IPS-18a (cell line): ENCODE data around the gene CXXC5.
"Not testable (repeated sequence)": the region's sequence is repeated elsewhere in the genome, so short reads cannot be mapped to it uniquely, and the experiment has no call there.

Experiments
- H3K27ac ChIP-seq: one replicate; pipeline ENCODE4 v1.5.1; 2013; ENCODE audit warnings: low read length
- H3K27me3 ChIP-seq: one replicate; pipeline ENCODE4 v1.6.1; 2013; ENCODE audit warnings: mild to moderate bottlenecking, low read length; ENCODE audit not compliant: control insufficient read depth, insufficient read depth
- H3K36me3 ChIP-seq: one replicate; pipeline ENCODE4 v1.6.1; 2013; ENCODE audit warnings: low read depth, low read length; ENCODE audit not compliant: control insufficient read depth
- H3K4me1 ChIP-seq: one replicate; pipeline ENCODE4 v1.6.1; 2013; ENCODE audit warnings: low read depth, low read length; ENCODE audit not compliant: control insufficient read depth
- H3K4me3 ChIP-seq: one replicate; pipeline ENCODE4 v1.5.1; 2013; ENCODE audit warnings: low read length
- H3K9ac ChIP-seq: one replicate; pipeline ENCODE4 v1.6.1; 2013; ENCODE audit warnings: mild to moderate bottlenecking, low read length, moderate library complexity
- H3K9me3 ChIP-seq: one replicate; pipeline ENCODE4 v1.6.1; 2013; ENCODE audit warnings: low read depth, low read length; ENCODE audit not compliant: control insufficient read depth

The CXXC5 gene

DNA sequence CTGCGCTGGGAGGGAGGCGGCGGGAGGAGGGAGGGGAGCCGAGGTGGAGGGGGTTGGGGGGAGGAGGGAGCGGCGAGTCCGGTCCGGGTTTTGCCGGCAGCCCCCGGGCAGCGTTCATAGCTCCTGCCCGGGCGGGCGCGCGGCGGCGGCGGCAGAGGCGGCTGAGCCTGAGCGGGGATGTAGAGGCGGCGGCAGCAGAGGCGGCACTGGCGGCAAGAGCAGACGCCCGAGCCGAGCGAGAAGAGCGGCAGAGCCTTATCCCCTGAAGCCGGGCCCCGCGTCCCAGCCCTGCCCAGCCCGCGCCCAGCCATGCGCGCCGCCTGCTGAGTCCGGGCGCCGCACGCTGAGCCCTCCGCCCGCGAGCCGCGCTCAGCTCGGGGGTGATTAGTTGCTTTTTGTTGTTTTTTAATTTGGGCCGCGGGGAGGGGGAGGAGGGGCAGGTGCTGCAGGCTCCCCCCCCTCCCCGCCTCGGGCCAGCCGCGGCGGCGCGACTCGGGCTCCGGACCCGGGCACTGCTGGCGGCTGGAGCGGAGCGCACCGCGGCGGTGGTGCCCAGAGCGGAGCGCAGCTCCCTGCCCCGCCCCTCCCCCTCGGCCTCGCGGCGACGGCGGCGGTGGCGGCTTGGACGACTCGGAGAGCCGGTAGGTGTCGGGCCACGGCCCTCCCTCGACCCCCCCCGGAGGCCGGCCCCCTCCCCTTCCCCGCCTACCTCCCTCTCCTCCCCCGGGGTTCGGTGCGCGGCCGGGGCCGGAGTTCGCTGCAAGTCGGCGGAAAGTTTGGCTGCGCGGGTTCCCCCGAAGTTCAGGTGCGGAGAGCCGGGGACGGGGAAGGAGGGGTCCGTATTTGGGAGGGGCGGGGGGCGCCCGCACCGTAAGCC lies at the start of gene CXXC5:
Gene CXXC5, plus strand, starts transcription at position 145 of the 877 bp plus-strand sequence. CDS start 32,175 bp downstream, outside the sequence.
- H3K27me3 ChIP-seq, result peaks cover 44% of the 10 kb centered on the region
- peak within 1 kb of the TSS; percentile 79 for H3K4me3 ChIP-seq
- peaks cover 41% of the 10 kb centered on the region for H3K4me1 ChIP-seq
- H3K36me3 ChIP-seq, result no peaks in the 10 kb centered on the region
- no peak within 1 kb of the TSS for H3K27ac ChIP-seq
- H3K9ac ChIP-seq, result peak within 1 kb of the TSS; percentile 63
- H3K9me3 ChIP-seq, result no peaks in the 10 kb centered on the region

DNA sequence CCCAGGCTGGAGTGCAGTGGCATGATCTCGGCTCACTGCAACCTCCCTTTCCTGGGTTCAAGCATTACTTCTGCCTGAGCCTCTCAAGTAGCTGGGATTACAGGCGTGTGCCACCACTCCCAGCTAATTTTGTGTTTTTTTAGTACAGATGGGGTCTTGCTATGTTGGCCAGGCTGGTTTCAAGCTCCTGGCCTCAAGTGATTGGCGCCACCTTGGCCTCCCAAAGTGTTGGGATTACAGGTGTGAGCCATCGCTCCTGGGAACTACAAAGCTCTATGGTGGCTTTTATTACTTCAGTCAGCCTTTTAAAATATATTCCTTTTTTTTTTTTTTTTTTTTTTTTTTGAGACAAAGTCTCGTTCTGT lies 49.6 kb upstream of the CXXC5 start:
- H3K36me3 ChIP-seq, result peaks cover 29% of the 10 kb centered on the region
- not testable (repeated sequence) for H3K27me3 ChIP-seq, H3K9me3 ChIP-seq, H3K9ac ChIP-seq, H3K4me1 ChIP-seq, H3K27ac ChIP-seq, H3K4me3 ChIP-seq

DNA sequence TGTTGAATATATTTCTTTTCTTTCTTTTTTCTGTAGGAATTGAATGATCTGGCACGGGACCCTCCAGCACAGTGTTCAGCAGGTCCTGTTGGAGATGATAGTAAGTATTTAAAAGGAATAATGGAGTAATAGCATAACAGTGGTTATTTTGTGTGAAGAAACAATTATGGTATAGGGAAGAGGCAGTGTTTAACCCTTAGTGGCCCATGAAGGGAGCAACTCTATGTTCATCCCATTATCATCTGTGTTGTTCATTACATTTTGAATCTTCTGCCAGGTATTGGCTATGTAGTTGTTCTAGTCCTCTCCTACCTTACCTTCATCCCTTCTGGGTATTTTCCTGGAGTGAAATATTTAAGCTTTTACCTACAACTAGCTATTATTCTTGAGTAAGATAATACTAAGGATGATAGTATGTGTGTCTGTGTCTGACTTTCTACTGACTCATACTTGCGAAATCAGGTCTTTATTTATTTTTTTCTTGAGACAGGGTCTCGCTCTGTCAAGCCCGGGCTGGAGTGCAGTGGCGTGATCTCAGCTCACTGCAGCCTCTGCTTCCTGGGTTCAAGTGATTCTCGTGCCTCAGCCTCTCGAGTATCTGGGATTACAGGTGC lies 47.7 kb upstream of the CXXC5 start:
- H3K4me1 ChIP-seq, result no peaks in the 10 kb centered on the region
- peaks cover 29% of the 10 kb centered on the region for H3K36me3 ChIP-seq
- H3K27ac ChIP-seq, result no peak overlapping the region
- H3K27me3 ChIP-seq, result no peaks in the 10 kb centered on the region
- no peaks in the 10 kb centered on the region for H3K9me3 ChIP-seq
- no peak overlapping the region for H3K4me3 ChIP-seq
- no peak overlapping the region for H3K9ac ChIP-seq

DNA sequence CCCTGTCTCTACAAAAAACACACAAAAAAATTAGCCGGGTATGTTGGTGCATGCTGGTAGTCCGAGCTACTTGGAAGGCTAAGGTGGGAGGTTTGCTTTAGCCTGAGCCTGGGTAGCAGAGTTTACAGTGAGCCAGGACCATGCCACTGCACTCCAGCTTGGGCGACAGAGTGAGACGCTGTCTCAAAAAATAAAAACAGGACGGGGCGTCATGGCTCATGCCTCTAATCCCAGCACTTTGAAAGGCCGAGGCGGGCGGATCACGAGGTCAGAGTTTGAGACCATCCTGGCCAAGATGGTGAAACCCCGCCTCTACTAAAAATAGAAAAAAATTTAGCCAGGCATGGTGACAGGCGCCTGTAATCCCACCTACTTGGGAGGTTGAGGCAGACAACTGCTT lies 46.7 kb upstream of the CXXC5 start:
- H3K27me3 ChIP-seq, result no peaks in the 10 kb centered on the region
- no peaks in the 10 kb centered on the region for H3K9me3 ChIP-seq
- no peak overlapping the region for H3K4me3 ChIP-seq
- H3K4me1 ChIP-seq, result no peaks in the 10 kb centered on the region
- no peak overlapping the region for H3K9ac ChIP-seq
- no peak overlapping the region for H3K27ac ChIP-seq
- H3K36me3 ChIP-seq, result peaks cover 29% of the 10 kb centered on the region

DNA sequence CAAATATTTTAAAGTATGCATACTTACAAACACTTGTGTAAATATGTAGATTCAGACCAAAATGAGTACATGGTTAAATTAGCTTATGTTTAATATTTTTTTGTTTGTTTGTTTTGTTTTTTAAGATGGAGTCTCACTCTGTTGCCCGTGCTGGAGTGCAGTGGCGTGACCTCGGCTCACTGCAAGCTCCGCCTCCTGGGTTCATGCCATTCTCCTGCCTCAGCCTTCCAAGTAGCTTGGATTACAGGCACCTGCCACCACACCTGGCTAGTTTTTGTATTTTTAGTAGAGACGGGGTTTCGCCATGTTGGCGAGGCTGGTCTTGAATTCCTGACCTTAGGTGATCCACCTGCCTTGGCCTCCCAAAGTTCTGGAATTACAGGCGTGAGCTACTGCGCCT lies 46.2 kb upstream of the CXXC5 start:
- H3K27ac ChIP-seq, H3K27me3 ChIP-seq, H3K4me3 ChIP-seq, H3K4me1 ChIP-seq, H3K9me3 ChIP-seq, H3K9ac ChIP-seq: not testable (repeated sequence)
- peaks cover 29% of the 10 kb centered on the region for H3K36me3 ChIP-seq

DNA sequence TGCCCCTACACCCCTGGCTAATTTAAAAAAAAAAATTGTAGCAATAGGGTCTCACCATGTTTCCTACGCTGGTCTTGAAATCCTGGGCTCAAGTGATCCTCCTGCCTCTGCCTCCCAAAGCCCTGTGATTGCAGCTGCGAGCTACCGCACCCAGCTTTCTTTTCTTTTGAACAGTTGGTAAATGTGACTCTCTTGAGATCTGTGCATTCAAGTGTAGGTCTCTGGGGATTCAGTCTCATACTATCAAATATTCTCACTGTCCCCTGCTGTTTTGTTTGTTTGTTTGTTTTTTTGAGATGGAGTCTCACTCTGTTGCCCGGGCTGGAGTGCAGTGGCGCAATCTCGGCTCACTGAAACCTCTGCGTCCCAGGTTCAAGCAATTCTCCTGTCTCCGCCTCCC lies 42.3 kb upstream of the CXXC5 start:
- Histone ChIP-seq H3K27me3 (no peaks in the 10 kb centered on the region), H3K9me3 (no peaks in the 10 kb centered on the region), H3K27ac (no peak overlapping the region), H3K36me3 (peaks cover 25% of the 10 kb centered on the region), H3K9ac (no peak overlapping the region), H3K4me1 (no peaks in the 10 kb centered on the region), H3K4me3 (no peak overlapping the region)

DNA sequence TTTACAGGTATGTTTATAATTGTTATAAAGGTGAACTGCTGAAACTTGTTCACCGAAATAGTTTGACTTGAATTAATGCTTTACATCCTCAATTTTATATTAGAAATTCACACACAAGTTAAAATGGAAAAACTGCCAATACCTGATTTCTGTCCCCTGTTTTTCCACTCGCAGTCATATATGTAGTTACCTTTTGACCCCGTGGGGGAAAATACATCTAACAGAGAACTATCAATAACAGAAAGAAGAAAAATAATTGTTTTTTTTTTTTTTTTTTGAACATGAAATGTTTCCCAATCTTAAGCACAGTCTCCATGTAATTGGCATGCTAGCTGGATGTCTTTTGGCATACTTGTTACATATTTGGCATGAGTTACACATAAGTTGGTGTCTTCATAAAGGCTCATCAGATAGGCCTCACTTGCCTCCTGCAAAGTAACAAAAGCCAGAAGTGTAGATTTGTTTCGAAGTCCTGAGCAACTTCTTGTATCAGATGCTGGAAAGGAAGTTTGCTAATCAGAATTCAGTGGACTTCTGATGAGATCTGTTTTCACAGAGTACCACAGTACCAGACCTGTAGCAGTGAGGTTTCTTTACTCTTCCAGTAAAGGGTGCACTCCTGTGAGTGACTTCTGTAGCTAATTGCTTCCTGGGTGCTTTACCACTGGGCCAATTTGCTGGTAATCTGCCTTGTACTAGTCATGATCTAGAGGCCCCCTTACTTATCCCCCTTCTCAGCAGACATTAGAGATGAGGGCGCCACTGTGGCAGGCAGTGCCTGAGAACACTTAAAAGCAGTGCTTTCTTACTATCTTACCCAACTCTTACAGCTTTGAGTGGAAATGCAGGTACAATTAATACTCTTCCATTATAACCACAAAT lies 36.2 kb upstream of the CXXC5 start:
- no peak overlapping the region for H3K27ac ChIP-seq
- no peaks in the 10 kb centered on the region for H3K4me1 ChIP-seq
- H3K9me3 ChIP-seq, result no peaks in the 10 kb centered on the region
- H3K9ac ChIP-seq, result no peak overlapping the region
- H3K4me3 ChIP-seq, result no peak overlapping the region
- H3K27me3 ChIP-seq, result no peaks in the 10 kb centered on the region
- H3K36me3 ChIP-seq, result peaks cover 27% of the 10 kb centered on the region

DNA sequence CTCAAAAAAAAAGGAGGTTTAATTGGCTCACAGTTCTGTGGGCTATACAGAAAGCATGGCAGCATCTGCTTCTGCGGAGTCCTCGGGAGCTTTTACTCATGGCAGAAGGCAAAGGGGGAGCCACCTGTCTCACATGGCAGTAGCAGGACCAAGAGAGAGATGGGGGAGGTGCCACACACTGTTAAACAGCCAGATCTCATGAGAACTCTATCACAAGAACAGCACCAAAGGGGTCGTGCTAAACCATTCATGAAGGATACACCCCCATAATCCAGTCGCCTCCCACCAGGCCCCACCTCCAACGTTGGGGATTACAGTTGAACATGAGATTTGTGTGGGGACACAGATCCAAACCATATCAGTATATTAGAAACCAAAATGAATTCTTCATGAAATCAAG lies 28.3 kb upstream of the CXXC5 start:
- H3K27me3 ChIP-seq, result no peaks in the 10 kb centered on the region
- no peaks in the 10 kb centered on the region for H3K9me3 ChIP-seq
- H3K4me3 ChIP-seq, result no peak overlapping the region
- no peak overlapping the region for H3K27ac ChIP-seq
- H3K4me1 ChIP-seq, result no peaks in the 10 kb centered on the region
- no peak overlapping the region for H3K9ac ChIP-seq
- peaks cover 62% of the 10 kb centered on the region for H3K36me3 ChIP-seq

DNA sequence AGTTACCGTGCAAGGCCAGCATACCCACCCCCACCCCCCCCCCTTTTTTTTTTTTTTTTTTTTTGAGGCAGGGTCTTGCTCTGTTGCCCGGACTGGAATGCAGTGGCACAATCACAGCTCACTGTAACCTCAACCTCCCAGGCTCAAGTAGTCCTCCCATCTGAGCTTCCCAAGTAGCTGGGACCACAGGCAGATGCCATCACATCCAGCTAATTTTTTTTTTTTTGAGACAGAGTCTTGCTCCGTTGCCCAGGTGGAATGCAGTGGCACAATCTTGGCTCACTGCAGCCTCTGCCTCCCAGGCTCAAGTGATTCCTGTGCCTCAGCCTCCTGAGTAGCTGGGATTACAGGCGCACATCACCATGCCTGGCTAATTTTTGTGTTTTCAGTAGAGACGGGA lies 22.8 kb upstream of the CXXC5 start:
- H3K9ac ChIP-seq, H3K27me3 ChIP-seq, H3K4me1 ChIP-seq, H3K9me3 ChIP-seq, H3K4me3 ChIP-seq, H3K27ac ChIP-seq: not testable (repeated sequence)
- peaks cover 57% of the 10 kb centered on the region for H3K36me3 ChIP-seq

DNA sequence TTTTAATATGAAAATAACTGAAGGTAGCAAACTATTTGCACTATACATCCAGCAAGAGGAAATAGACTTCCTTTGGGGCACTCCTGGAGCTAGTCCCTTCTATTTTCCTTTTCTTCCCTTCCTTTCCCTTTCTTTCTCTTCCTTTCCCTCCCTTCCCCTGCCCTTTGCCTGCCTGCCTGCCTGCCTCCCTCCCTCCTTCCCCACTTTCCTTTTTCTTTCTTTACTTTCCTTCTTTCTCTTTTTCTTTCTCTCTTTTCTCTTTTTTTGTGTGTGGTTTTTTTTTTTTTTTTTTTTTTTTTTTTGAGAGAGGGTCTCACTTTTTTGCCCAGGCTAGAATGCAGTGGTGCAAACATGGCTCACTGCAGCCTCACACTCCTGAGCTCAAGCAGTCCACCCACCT lies 17.3 kb upstream of the CXXC5 start:
- Histone ChIP-seq H3K4me3 (no peak overlapping the region), H3K27ac (no peak overlapping the region), H3K9me3 (no peaks in the 10 kb centered on the region), H3K36me3 (peaks cover 26% of the 10 kb centered on the region), H3K4me1 (peaks cover 11% of the 10 kb centered on the region), H3K9ac (no peak overlapping the region), H3K27me3 (no peaks in the 10 kb centered on the region)

DNA sequence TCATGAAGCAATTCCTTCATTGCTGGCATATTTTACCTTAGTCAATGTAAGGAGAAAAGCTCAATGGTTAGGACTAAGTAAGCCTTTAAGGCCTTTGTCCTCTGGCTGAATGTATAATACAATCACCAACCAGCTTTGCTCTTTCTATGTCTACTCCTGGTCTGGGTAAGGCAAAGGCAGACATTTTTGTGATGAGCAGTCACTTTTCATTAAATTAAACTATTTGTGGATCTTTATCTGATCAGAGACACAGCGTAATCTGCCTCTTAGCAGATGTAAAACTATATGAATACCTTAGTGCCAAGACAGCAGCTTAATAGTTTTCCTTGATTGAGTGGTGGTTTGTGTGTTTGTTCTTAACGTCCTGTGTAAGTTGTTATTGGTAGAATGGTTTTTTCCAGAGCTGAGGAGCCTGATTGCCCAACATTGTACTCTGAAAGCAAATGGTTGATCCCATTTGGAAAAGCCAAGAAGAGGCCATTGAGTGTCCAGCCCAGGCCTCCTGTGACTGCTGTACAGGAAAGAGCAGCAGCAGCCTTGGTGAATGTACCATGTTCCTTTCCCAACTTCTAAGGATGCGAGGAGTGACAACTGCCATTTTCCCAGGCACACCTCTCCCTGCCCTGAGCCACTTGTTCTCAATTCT lies 16.5 kb upstream of the CXXC5 start:
- H3K27me3 ChIP-seq, result no peaks in the 10 kb centered on the region
- H3K4me1 ChIP-seq, result peaks cover 18% of the 10 kb centered on the region
- no peak overlapping the region for H3K9ac ChIP-seq
- peaks cover 18% of the 10 kb centered on the region for H3K36me3 ChIP-seq
- no peak overlapping the region for H3K27ac ChIP-seq
- no peak overlapping the region for H3K4me3 ChIP-seq
- H3K9me3 ChIP-seq, result no peaks in the 10 kb centered on the region
